Measurements from ENCODE around the gene FMNL1.
A peak's percentile ranks its signal among the peaks of the same experiment; 100 is the strongest.

- peak in 1 of 2 donors; percentile 38 for TF ChIP-seq POLR2AphosphoS5 (IDR thresholded peaks at IDR 0.05; ENCODE audit: insufficient read depth in 1 of 2, low read depth in 1 of 2)
- TF ChIP-seq CTCF (IDR thresholded peaks at IDR 0.05): no peak
Observed at GRCh38 chr17:45294506-45294905, 72.8 kb downstream of the FMNL1 start.
